ENCODE results near the gene ACBD4. TPM values are rescaled to one million over a fixed set of nuclear protein-coding genes. Genes with fewer than 3 reads are reported as not detected.
A peak's percentile ranks its signal among the peaks of the same experiment; 100 is the strongest.

ACBD4 gene
- total RNA-seq, 2 experiments from 2014 or later = 12.4 to 12.6 TPM

GRCh38 chr17:45103269-45103795 lies 32.2 kb upstream of the ACBD4 start:
- intact Hi-C loops (cut with micrococcal nuclease) = no loop called here
- H3K4me1 Mint-ChIP-seq (ENCODE audit: low read depth) = no peaks in the 10 kb centered on the region
- no peak overlapping the region for H3K4me3 Mint-ChIP-seq
- H3K27ac Mint-ChIP-seq = no peak overlapping the region
- no peaks in the 10 kb centered on the region for H3K27me3 Mint-ChIP-seq
- no peak for DNase-seq
- peaks cover 46% of the 10 kb centered on the region for H3K36me3 Mint-ChIP-seq (ENCODE audit: low read depth)
- H3K9me3 Mint-ChIP-seq = no peaks in the 10 kb centered on the region
- TF ChIP-seq, protein P1, sequence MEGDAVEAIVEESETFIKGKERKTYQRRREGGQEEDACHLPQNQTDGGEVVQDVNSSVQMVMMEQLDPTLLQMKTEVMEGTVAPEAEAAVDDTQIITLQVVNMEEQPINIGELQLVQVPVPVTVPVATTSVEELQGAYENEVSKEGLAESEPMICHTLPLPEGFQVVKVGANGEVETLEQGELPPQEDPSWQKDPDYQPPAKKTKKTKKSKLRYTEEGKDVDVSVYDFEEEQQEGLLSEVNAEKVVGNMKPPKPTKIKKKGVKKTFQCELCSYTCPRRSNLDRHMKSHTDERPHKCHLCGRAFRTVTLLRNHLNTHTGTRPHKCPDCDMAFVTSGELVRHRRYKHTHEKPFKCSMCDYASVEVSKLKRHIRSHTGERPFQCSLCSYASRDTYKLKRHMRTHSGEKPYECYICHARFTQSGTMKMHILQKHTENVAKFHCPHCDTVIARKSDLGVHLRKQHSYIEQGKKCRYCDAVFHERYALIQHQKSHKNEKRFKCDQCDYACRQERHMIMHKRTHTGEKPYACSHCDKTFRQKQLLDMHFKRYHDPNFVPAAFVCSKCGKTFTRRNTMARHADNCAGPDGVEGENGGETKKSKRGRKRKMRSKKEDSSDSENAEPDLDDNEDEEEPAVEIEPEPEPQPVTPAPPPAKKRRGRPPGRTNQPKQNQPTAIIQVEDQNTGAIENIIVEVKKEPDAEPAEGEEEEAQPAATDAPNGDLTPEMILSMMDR (IDR thresholded peaks at IDR 0.05) = no peak
- CTCF ChIA-PET = interaction anchor here (0.8 to 2.1 kb wide), 3 partner anchors 32 to 239 kb away, joined by 3 to 8 read pairs (median 3); partner anchors contain the start of gene ACBD4
- ATAC-seq = no peak
- POLR2A ChIA-PET = interaction anchor here (0.7 to 1.3 kb wide), 2 partner anchors 53 to 337 kb away, joined by 3 read pairs; no protein-coding TSS in a partner anchor

GRCh38 chr17:45104029-45104428 lies 31.5 kb upstream of the ACBD4 start:
- POLR2A ChIA-PET = interaction anchor here (0.7 to 1.3 kb wide), 3 partner anchors 12 to 338 kb away, joined by 3 to 4 read pairs (median 3); no protein-coding TSS in a partner anchor
- peaks cover 41% of the 10 kb centered on the region for H3K36me3 Mint-ChIP-seq (ENCODE audit: low read depth)
- ATAC-seq = no peak
- no peaks in the 10 kb centered on the region for H3K4me1 Mint-ChIP-seq (ENCODE audit: low read depth)
- no peak for DNase-seq
- CTCF ChIA-PET = interaction anchor here (0.8 to 2.1 kb wide), 4 partner anchors 31 to 239 kb away, joined by 3 to 8 read pairs (median 3); partner anchors contain the start of gene ACBD4
- H3K27ac Mint-ChIP-seq = no peak overlapping the region
- intact Hi-C loops (cut with micrococcal nuclease) = no loop called here
- H3K27me3 Mint-ChIP-seq = no peaks in the 10 kb centered on the region
- TF ChIP-seq, protein P1 (IDR thresholded peaks at IDR 0.05) = no peak
- H3K9me3 Mint-ChIP-seq = no peaks in the 10 kb centered on the region
- H3K4me3 Mint-ChIP-seq = no peak overlapping the region

GRCh38 chr17:45104497-45104896 lies 31.0 kb upstream of the ACBD4 start:
- no peaks in the 10 kb centered on the region for H3K4me1 Mint-ChIP-seq (ENCODE audit: low read depth)
- intact Hi-C loops (cut with micrococcal nuclease) = no loop called here
- ATAC-seq (no peak), DNase-seq (no peak)
- H3K36me3 Mint-ChIP-seq (ENCODE audit: low read depth) = peaks cover 36% of the 10 kb centered on the region
- TF ChIP-seq, protein P1 (IDR thresholded peaks at IDR 0.05) = no peak
- POLR2A ChIA-PET = interaction anchor here (1.3 kb wide), 1 partner anchor 12 kb away, joined by 4 read pairs; no protein-coding TSS in a partner anchor
- CTCF ChIA-PET = interaction anchor here (0.8 to 2.1 kb wide), 2 partner anchors 31 to 184 kb away, joined by 3 to 8 read pairs; partner anchors contain the start of gene ACBD4
- no peak overlapping the region for H3K27ac Mint-ChIP-seq
- H3K27me3 Mint-ChIP-seq = no peaks in the 10 kb centered on the region
- H3K4me3 Mint-ChIP-seq = no peak overlapping the region
- H3K9me3 Mint-ChIP-seq = no peaks in the 10 kb centered on the region

- no peak overlapping the region for H3K4me3 Mint-ChIP-seq
- H3K36me3 Mint-ChIP-seq (ENCODE audit: low read depth) = peaks cover 35% of the 10 kb centered on the region
- intact Hi-C loops (cut with micrococcal nuclease) = no loop called here
- H3K27ac Mint-ChIP-seq = no peak overlapping the region
- no peak for DNase-seq
- no peaks in the 10 kb centered on the region for H3K27me3 Mint-ChIP-seq
- ChIA-PET CTCF (interaction anchor here (1.0 to 2.1 kb wide), 2 partner anchors 9 to 30 kb away, joined by 3 to 8 read pairs; partner anchors contain the start of gene ACBD4), POLR2A (interaction anchor here (1.3 kb wide), 1 partner anchor 11 kb away, joined by 4 read pairs; no protein-coding TSS in a partner anchor)
- H3K4me1 Mint-ChIP-seq (ENCODE audit: low read depth) = no peaks in the 10 kb centered on the region
- no peaks in the 10 kb centered on the region for H3K9me3 Mint-ChIP-seq
- TF ChIP-seq, protein P1 (IDR thresholded peaks at IDR 0.05) = no peak
- no peak for ATAC-seq
Observed at GRCh38 chr17:45104907-45105624, 30.4 kb upstream of the ACBD4 start.

- TF ChIP-seq, protein P1 (IDR thresholded peaks at IDR 0.05) = no peak
- DNase-seq = no peak
- Mint-ChIP-seq H3K36me3 (ENCODE audit: low read depth) (peaks cover 35% of the 10 kb centered on the region), H3K27me3 (no peaks in the 10 kb centered on the region), H3K4me1 (ENCODE audit: low read depth) (no peaks in the 10 kb centered on the region), H3K9me3 (no peaks in the 10 kb centered on the region), H3K4me3 (no peak overlapping the region), H3K27ac (peak overlapping the region; percentile 20)
- ATAC-seq = no peak
- intact Hi-C loops (cut with micrococcal nuclease) = no loop called here
- POLR2A ChIA-PET = no interaction called here
- CTCF ChIA-PET = interaction anchor here (1.0 kb wide), 1 partner anchor 10 kb away, joined by 3 read pairs; no protein-coding TSS in a partner anchor
Observed at GRCh38 chr17:45106096-45106495, 29.4 kb upstream of the ACBD4 start.

Measured in activated CD8-positive, alpha-beta T cell treated with anti-CD3 and anti-CD28 coated beads for 36 hours (primary cell).